Astrocyte of the spinal cord (primary cell): ENCODE measurements around the gene MAP4K4.
A peak's percentile ranks its signal among the peaks of the same experiment; 100 is the strongest.

Experiments used
- DNase-seq: peaks from one replicate; pipeline ENCODE4 v3.0.0; 2011; ENCODE audit warnings: low read depth, low spot score
- H3K4me3 ChIP-seq: 2 replicates; pipeline ENCODE4 v1.5.1; 2011; ENCODE audit warnings: low read depth, mild to moderate bottlenecking, low read length, moderate library complexity
- CTCF ChIP-seq: IDR thresholded peaks from 2 replicates; pipeline ENCODE4 v1.5.1; 2012; ENCODE audit warnings: low read depth, mild to moderate bottlenecking, low read length, inconsistent platforms
- in situ Hi-C: cut with HindIII; loops from 2 replicates; pipeline ENCODE4 v1.10.0; 2017; ENCODE audit warnings: low sequenced_read_pairs

Gene MAP4K4

GRCh38 chr2:101787097-101787496 lies 89.6 kb downstream of the MAP4K4 start:
- in situ Hi-C loops = no loop called here
- no peak overlapping the region for H3K4me3 ChIP-seq
- TF ChIP-seq CTCF = no peak
- DNase-seq = no peak

GRCh38 chr2:101788565-101788964 lies 91.1 kb downstream of the MAP4K4 start:
- in situ Hi-C loops = no loop called here
- DNase-seq = no peak
- H3K4me3 ChIP-seq = no peak overlapping the region

GRCh38 chr2:101788995-101789970 lies 91.8 kb downstream of the MAP4K4 start:
- in situ Hi-C loops = no loop called here

More at GRCh38 chr2:101788565-101788964, 91.1 kb downstream of the MAP4K4 start:
- no peak for TF ChIP-seq CTCF

GRCh38 chr2:101790416-101790815 lies 92.9 kb downstream of the MAP4K4 start:
- in situ Hi-C loops = no loop called here
- no peak for TF ChIP-seq CTCF
- no peak overlapping the region for H3K4me3 ChIP-seq
- DNase-seq = no peak

More at GRCh38 chr2:101788995-101789970, 91.8 kb downstream of the MAP4K4 start:
- no peak for TF ChIP-seq CTCF
- DNase-seq = peak; percentile 22
- H3K4me3 ChIP-seq = no peak overlapping the region

- DNase-seq = peak; percentile 61
- no peak for TF ChIP-seq CTCF
- in situ Hi-C loops = no loop called here
- no peak overlapping the region for H3K4me3 ChIP-seq
Observed at GRCh38 chr2:101790857-101791256, 93.3 kb downstream of the MAP4K4 start.

- in situ Hi-C loops = no loop called here
- DNase-seq = no peak
- no peak overlapping the region for H3K4me3 ChIP-seq
- no peak for TF ChIP-seq CTCF
Observed at GRCh38 chr2:101792208-101792607, 94.7 kb downstream of the MAP4K4 start.
